ENCODE results near the gene EXT2. TPM values are rescaled to one million over a fixed set of nuclear protein-coding genes. Genes with fewer than 3 reads are reported as not detected.

Gene EXT2
- total RNA-seq, 1 experiment from 2014 or later = 42.8 TPM

- H3K27me3 ChIP-seq (ENCODE audit: insufficient read depth, low read length) = no peaks in the 10 kb centered on the region
- DNase-seq (ENCODE audit: low read depth, low spot score) (no peak), ATAC-seq (no peak)
- TF ChIP-seq CBX3 (IDR thresholded peaks at IDR 0.05; ENCODE audit: low read depth) (no peak), EZH2phosphoT487 (IDR thresholded peaks at IDR 0.05; ENCODE audit: borderline replicate concordance) (no peak), ZNF274 (IDR thresholded peaks at IDR 0.05; ENCODE audit: low read depth, low read length) (no peak), CTCF (IDR thresholded peaks at IDR 0.05 in 2 of 3, conservative IDR thresholded peaks at IDR 0.05 in 1 of 3; ENCODE audit: borderline replicate concordance in 1 of 3, insufficient read depth in 1 of 3, low read depth in 2 of 3, low read length in 2 of 3) (no peak), EZH2 (IDR thresholded peaks at IDR 0.05) (no peak), EGR1 (IDR thresholded peaks at IDR 0.05; ENCODE audit: low read depth) (no peak), SP1 (IDR thresholded peaks at IDR 0.05; ENCODE audit: low read depth) (no peak), ATF3 (IDR thresholded peaks at IDR 0.05) (no peak), POLR2AphosphoS5 (IDR thresholded peaks at IDR 0.05; ENCODE audit: low read depth, low read length) (no peak), TCF7L2 (IDR thresholded peaks at IDR 0.05; ENCODE audit: borderline replicate concordance, extremely low read depth, insufficient read depth, insufficient read length) (no peak), ZFX (IDR thresholded peaks at IDR 0.05) (no peak), SRF (IDR thresholded peaks at IDR 0.05; ENCODE audit: low read depth) (no peak), POLR2A (IDR thresholded peaks at IDR 0.05; ENCODE audit: borderline replicate concordance, extremely low read depth, insufficient read depth, insufficient read length) (no peak), YY1 (IDR thresholded peaks at IDR 0.05; ENCODE audit: extremely low read depth, insufficient replicate concordance, low read depth, low read length) (no peak), RAD21 (IDR thresholded peaks at IDR 0.05; ENCODE audit: low read depth) (no peak)
- H3K4me1 ChIP-seq (ENCODE audit: control insufficient read depth in 1 of 2, insufficient read depth in 2 of 2, low read length in 2 of 2) = no peaks in the 10 kb centered on the region
- no peaks in the 10 kb centered on the region for H4K20me1 ChIP-seq (ENCODE audit: insufficient read depth)
- POLR2A ChIA-PET = no interaction called here
- BruUV-seq (replicated peaks) = no TSS peak
- no peaks in the 10 kb centered on the region for H3K79me2 ChIP-seq (ENCODE audit: insufficient read depth, low read length)
- no peaks in the 10 kb centered on the region; a peak in 1 of 4 replicates for H3K9me3 ChIP-seq (ENCODE audit: control insufficient read depth in 1 of 2, insufficient read depth in 1 of 2, low read depth in 1 of 2, low read length in 2 of 2)
- intact Hi-C loops (cut with micrococcal nuclease) = no loop called here
- no peaks in the 10 kb centered on the region for H3K9me2 ChIP-seq (ENCODE audit: insufficient read depth)
- no peak overlapping the region for H3K4me2 ChIP-seq (ENCODE audit: low read length)
- H3K9ac ChIP-seq (ENCODE audit: low read length) = no peak overlapping the region
- no peak overlapping the region for H2AFZ ChIP-seq (ENCODE audit: low read depth, low read length, poor library complexity, severe bottlenecking)
- no peaks in the 10 kb centered on the region for H3K36me3 ChIP-seq (ENCODE audit: control insufficient read depth in 1 of 2, insufficient read depth in 2 of 2, low read length in 2 of 2)
- H3K4me3 ChIP-seq (replicated peaks in 1 of 2; ENCODE audit: low read depth in 1 of 2, low read length in 2 of 2) = no peak overlapping the region
- H3K27ac ChIP-seq (ENCODE audit: low read depth, low read length) = no peak overlapping the region
- CTCF ChIA-PET = no interaction called here
- RAD21 ChIA-PET (ENCODE audit: low non-redundant PET in 1 of 2, low total read pairs in 2 of 2, uncharacterized antibody in 2 of 2, unreplicated experiment in 2 of 2) = no interaction called here
These were observed 12.0 kb upstream of the EXT2 start for GRCh38 chr11:44083433-44083832.
